Measurements from ENCODE around the gene ARHGAP28. TPM values are rescaled to one million over a fixed set of nuclear protein-coding genes. Genes with fewer than 3 reads are reported as not detected.

Gene ARHGAP28
- total RNA-seq, 6 experiments from 2014 or later = 0.13 to 1.7 (median 0.61) TPM; not detected in 1

- no peaks in the 10 kb centered on the region for H3K36me3 ChIP-seq
- no peak overlapping the region for H3K4me3 ChIP-seq
- no peak overlapping the region for H3K27ac ChIP-seq
- no peaks in the 10 kb centered on the region for H3K4me1 ChIP-seq
- ATAC-seq = no peak
- 75% methylated on average over 9 of the region's 9 CpGs for WGBS (ENCODE audit: insufficient coverage, low coverage, low lambda C conversion rate, missing lambda C conversion rate)
- no peak for DNase-seq
- no peaks in the 10 kb centered on the region for H3K9me3 ChIP-seq
- intact Hi-C loops (cut with DNase I) = no loop called here
- no peaks in the 10 kb centered on the region for H3K27me3 ChIP-seq
- TF ChIP-seq CTCF (IDR thresholded peaks at IDR 0.05) (no peak), POLR2A (IDR thresholded peaks at IDR 0.05) (no peak)
These were observed 231.8 kb downstream of the ARHGAP28 start for GRCh38 chr18:6961331-6961730.

- H3K27me3 ChIP-seq = no peaks in the 10 kb centered on the region
- TF ChIP-seq CTCF (IDR thresholded peaks at IDR 0.05) = no peak
- no peak for TF ChIP-seq POLR2A (IDR thresholded peaks at IDR 0.05)
- no peak overlapping the region for H3K4me3 ChIP-seq
- DNase-seq (no peak), ATAC-seq (no peak)
- H3K4me1 ChIP-seq = no peaks in the 10 kb centered on the region
- 50% methylated on average over 7 of the region's 9 CpGs for WGBS (ENCODE audit: insufficient coverage, low coverage, low lambda C conversion rate, missing lambda C conversion rate)
- no peak overlapping the region for H3K27ac ChIP-seq
- intact Hi-C loops (cut with DNase I) = no loop called here
- no peaks in the 10 kb centered on the region for H3K9me3 ChIP-seq
- no peaks in the 10 kb centered on the region for H3K36me3 ChIP-seq
These were observed 233.3 kb downstream of the ARHGAP28 start for GRCh38 chr18:6962571-6963451.

GRCh38 chr18:6963452-6964097 lies 234.1 kb downstream of the ARHGAP28 start:
- TF ChIP-seq POLR2A (IDR thresholded peaks at IDR 0.05) (no peak), CTCF (IDR thresholded peaks at IDR 0.05) (no peak)
- H3K4me3 ChIP-seq = no peak overlapping the region
- no peak overlapping the region for H3K27ac ChIP-seq
- ATAC-seq (no peak), DNase-seq (no peak)
- intact Hi-C loops (cut with DNase I) = no loop called here
- WGBS (ENCODE audit: insufficient coverage, low coverage, low lambda C conversion rate, missing lambda C conversion rate) = 78% methylated on average over 1 of the region's 2 CpGs
- no peaks in the 10 kb centered on the region for H3K4me1 ChIP-seq
- H3K9me3 ChIP-seq = no peaks in the 10 kb centered on the region
- no peaks in the 10 kb centered on the region for H3K27me3 ChIP-seq
- H3K36me3 ChIP-seq = no peaks in the 10 kb centered on the region

Small RNAs within 50 kb of the gene (small RNA-seq; reads per million reads assigned to genes)
- gene RNU6-916P = 0 reads per million in 2 experiments

All from right lobe of liver (tissue), 6 donors.